Retinal pigment epithelial cell (primary cell): ENCODE measurements around the gene C15orf62.

Experiments used
- DNase-seq: peaks from one replicate; pipeline ENCODE4 v3.0.0-alpha.2; 2010; ENCODE audit warnings: low read depth
- H3K4me3 ChIP-seq: 2 replicates; pipeline ENCODE4 v1.5.1; 2011; ENCODE audit warnings: mild to moderate bottlenecking, low read length, control low read depth, moderate library complexity
- CTCF ChIP-seq: conservative IDR thresholded peaks from 2 replicates; pipeline ENCODE4 v1.5.1; 2011; ENCODE audit warnings: low read depth, low read length, control low read depth, inconsistent platforms

C15orf62 gene

DNA sequence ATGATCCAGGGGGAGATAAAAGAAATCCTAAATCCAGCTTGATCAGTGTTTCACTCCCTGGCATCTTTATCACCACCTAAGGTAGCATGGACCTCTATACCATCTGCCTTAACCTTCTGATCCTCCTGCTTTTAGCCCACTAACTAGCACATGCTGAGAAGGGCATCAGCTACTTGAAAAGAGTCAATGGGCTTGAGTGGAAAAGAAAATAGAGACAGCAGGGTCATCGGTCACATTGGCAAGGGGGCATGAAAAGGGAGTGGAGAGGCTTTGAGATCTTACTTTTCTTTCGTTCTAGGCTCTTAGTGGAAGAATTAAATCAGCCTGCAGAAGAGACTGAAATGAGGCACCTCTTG, 36.9 kb downstream of the C15orf62 start:
- H3K4me3 ChIP-seq: peak overlapping the region; percentile 82
- no peak for TF ChIP-seq CTCF
- no peak for DNase-seq

- TF ChIP-seq CTCF: no peak
- peak; percentile 93 for DNase-seq
These were observed 37.5 kb downstream of the C15orf62 start, which contains the start of the genes DNAJC17 and ZFYVE19 for GRCh38 chr15:40807028-40807887. Gene DNAJC17 (minus strand): TSS chr15:40807473. CDS start chr15:40807446, 27 bp downstream. Gene ZFYVE19 (plus strand): TSS chr15:40807089. CDS start chr15:40807590, 501 bp downstream.

GRCh38 chr15:40807888-40808461, 38.2 kb downstream of the C15orf62 start:
- H3K4me3 ChIP-seq: peak overlapping the region; percentile 82
- TF ChIP-seq CTCF: no peak
- no peak for DNase-seq

More at GRCh38 chr15:40807028-40807887, 37.5 kb downstream of the C15orf62 start, which contains the start of the genes DNAJC17 and ZFYVE19:
- H3K4me3 ChIP-seq: peak within 1 kb of the TSS; percentile 82

DNA sequence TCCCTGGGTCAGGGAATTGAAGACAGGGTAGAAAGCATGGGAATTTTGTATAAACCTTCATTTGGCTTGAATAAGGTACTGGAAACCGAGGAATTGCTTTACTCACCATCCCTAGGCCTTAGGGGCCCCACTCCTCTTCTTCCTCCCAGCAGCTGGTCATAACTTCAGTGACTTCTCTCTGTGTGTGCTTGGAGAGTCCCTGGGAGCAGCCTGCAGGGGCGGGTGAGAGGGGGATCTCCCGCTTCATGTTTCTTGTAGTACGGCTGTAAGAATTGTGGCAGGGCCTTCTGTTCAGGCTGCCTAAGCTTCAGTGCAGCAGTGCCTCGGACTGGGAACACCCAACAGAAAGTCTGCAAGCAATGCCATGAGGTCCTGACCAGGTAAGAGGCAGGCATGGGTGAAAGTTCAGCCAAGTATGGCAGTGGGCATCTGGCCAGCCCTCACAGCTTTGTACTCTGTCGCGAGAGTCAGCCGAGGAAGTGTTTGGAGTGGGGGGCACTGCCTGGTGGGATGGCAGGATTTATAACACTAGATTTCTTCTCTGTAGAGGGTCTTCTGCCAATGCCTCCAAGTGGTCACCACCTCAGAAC, 39.2 kb downstream of the C15orf62 start:
- no peak overlapping the region for H3K4me3 ChIP-seq
- TF ChIP-seq CTCF: no peak
- no peak for DNase-seq

GRCh38 chr15:40812721-40813425, 43.1 kb downstream of the C15orf62 start:
- no peak overlapping the region for H3K4me3 ChIP-seq
- DNase-seq: no peak
- TF ChIP-seq CTCF: no peak

DNA sequence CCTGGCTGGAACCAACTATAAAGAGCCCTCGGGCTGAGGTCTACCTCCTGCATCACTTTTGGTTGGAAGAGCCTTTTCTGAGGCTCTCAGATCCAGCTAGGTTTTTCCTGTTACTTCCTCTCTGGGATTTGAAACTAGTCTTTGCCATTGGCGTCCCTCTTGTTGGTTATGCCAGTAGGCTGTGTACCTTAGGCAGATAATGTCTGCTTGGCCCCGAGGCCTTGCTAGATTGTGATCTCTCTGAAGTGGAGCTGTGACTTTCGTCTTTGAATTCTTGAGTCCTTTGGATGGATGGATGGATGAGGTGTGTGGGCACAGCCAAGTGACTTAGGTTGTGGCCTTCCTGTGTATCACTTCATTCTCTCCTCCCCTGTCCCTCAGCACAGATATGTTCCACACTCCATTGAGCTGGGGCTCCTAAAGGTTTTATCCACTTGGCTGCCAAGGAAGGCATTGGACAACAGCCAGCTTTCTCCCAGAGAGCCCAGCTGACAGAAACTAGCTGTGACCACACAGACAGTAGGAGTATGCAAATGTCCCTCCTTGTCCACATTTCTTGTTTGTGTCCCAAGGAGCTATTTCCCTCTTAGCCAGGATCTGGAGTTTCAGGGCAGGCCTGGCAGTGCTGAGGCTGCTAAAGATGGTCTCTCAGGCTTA, 45.4 kb downstream of the C15orf62 start:
- no peak overlapping the region for H3K4me3 ChIP-seq
- no peak for TF ChIP-seq CTCF
- no peak for DNase-seq
